ENCODE measurements around the gene CLPSL1. TPM values are rescaled to one million over a fixed set of nuclear protein-coding genes. Genes with fewer than 3 reads are reported as not detected.

Gene CLPSL1
- total and polyA plus RNA-seq, 2 of the 13 experiments (the other 11 are each of a cell fraction or from before 2014, with no cell fraction given): not detected

DNA sequence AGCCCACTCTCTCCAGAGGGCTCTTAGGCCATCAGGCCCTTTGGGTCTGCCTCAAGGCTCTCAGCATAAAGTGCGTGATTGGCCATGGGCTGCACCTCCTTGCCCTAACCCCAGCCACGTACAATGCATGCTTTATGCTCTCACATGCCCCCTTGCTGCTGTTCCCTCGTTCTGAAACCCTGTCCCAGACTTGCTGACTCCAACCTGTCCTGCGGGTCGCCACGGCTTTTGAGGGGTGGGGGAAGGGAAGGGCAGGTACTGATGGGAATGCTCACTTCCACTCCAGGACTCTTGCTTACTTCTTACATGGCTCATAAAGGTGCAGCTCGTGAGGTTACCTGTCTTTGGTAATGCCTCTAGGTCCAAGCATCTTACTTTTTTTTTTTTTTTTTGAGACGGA is 38.0 kb upstream of the CLPSL1 start (continued):
- TF ChIP-seq, protein P1, sequence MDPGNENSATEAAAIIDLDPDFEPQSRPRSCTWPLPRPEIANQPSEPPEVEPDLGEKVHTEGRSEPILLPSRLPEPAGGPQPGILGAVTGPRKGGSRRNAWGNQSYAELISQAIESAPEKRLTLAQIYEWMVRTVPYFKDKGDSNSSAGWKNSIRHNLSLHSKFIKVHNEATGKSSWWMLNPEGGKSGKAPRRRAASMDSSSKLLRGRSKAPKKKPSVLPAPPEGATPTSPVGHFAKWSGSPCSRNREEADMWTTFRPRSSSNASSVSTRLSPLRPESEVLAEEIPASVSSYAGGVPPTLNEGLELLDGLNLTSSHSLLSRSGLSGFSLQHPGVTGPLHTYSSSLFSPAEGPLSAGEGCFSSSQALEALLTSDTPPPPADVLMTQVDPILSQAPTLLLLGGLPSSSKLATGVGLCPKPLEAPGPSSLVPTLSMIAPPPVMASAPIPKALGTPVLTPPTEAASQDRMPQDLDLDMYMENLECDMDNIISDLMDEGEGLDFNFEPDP (CRISPR knock-in tag; conservative IDR thresholded peaks at IDR 0.05): no peak
- TF ChIP-seq ZNF839 (CRISPR knock-in tag; IDR thresholded peaks at IDR 0.05; ENCODE audit: borderline replicate concordance): no peak
- no peak for TF ChIP-seq PAWR (CRISPR knock-in tag; IDR thresholded peaks at IDR 0.05; ENCODE audit: borderline replicate concordance)
- TF ChIP-seq ZNF530 (CRISPR knock-in tag; IDR thresholded peaks at IDR 0.05; ENCODE audit: low read depth): no peak
- TF ChIP-seq SUZ12 (IDR thresholded peaks at IDR 0.05; ENCODE audit: low read depth, low read length): no peak
- TF ChIP-seq ZNF558 (CRISPR knock-in tag; IDR thresholded peaks at IDR 0.05; ENCODE audit: borderline replicate concordance): no peak
- no peak for TF ChIP-seq ZC3H4 (CRISPR knock-in tag; IDR thresholded peaks at IDR 0.05; ENCODE audit: borderline replicate concordance)
- TF ChIP-seq ZFP82 (CRISPR knock-in tag; IDR thresholded peaks at IDR 0.05; ENCODE audit: borderline replicate concordance): no peak
- no peak for TF ChIP-seq ZNF577 (CRISPR knock-in tag; IDR thresholded peaks at IDR 0.05; ENCODE audit: borderline replicate concordance, low read depth)
- 0 out of 2 replicates have a peak, but pooled peaks have one; percentile 56 for TF ChIP-seq NR0B2 (CRISPR knock-in tag; IDR thresholded peaks at IDR 0.05)
- TF ChIP-seq, protein P2, sequence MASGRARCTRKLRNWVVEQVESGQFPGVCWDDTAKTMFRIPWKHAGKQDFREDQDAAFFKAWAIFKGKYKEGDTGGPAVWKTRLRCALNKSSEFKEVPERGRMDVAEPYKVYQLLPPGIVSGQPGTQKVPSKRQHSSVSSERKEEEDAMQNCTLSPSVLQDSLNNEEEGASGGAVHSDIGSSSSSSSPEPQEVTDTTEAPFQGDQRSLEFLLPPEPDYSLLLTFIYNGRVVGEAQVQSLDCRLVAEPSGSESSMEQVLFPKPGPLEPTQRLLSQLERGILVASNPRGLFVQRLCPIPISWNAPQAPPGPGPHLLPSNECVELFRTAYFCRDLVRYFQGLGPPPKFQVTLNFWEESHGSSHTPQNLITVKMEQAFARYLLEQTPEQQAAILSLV (CRISPR knock-in tag; IDR thresholded peaks at IDR 0.05; ENCODE audit: borderline replicate concordance): no peak
- TF ChIP-seq ZBTB3 (CRISPR knock-in tag; IDR thresholded peaks at IDR 0.05; ENCODE audit: borderline replicate concordance, low read depth): no peak
- peak; percentile 25; the same call in 1 of the 2 replicates for TF ChIP-seq ZNF441 (CRISPR knock-in tag; IDR thresholded peaks at IDR 0.05; ENCODE audit: borderline replicate concordance)
- no peak for TF ChIP-seq IKZF1 (IDR thresholded peaks at IDR 0.05)
- TF ChIP-seq SAFB2 (CRISPR knock-in tag; IDR thresholded peaks at IDR 0.05; ENCODE audit: borderline replicate concordance, low read depth): no peak
- TF ChIP-seq FOXK1 (CRISPR knock-in tag; IDR thresholded peaks at IDR 0.05; ENCODE audit: borderline replicate concordance, low read depth): no peak
- TF ChIP-seq RBAK (CRISPR knock-in tag; IDR thresholded peaks at IDR 0.05): no peak
- TF ChIP-seq PHF21A (CRISPR knock-in tag; IDR thresholded peaks at IDR 0.05): no peak
- no peak for TF ChIP-seq ZNF615 (CRISPR knock-in tag; IDR thresholded peaks at IDR 0.05; ENCODE audit: borderline replicate concordance)
- TF ChIP-seq SIN3A (IDR thresholded peaks at IDR 0.05; ENCODE audit: borderline replicate concordance, low read depth, low read length): no peak
- TF ChIP-seq, protein P3, sequence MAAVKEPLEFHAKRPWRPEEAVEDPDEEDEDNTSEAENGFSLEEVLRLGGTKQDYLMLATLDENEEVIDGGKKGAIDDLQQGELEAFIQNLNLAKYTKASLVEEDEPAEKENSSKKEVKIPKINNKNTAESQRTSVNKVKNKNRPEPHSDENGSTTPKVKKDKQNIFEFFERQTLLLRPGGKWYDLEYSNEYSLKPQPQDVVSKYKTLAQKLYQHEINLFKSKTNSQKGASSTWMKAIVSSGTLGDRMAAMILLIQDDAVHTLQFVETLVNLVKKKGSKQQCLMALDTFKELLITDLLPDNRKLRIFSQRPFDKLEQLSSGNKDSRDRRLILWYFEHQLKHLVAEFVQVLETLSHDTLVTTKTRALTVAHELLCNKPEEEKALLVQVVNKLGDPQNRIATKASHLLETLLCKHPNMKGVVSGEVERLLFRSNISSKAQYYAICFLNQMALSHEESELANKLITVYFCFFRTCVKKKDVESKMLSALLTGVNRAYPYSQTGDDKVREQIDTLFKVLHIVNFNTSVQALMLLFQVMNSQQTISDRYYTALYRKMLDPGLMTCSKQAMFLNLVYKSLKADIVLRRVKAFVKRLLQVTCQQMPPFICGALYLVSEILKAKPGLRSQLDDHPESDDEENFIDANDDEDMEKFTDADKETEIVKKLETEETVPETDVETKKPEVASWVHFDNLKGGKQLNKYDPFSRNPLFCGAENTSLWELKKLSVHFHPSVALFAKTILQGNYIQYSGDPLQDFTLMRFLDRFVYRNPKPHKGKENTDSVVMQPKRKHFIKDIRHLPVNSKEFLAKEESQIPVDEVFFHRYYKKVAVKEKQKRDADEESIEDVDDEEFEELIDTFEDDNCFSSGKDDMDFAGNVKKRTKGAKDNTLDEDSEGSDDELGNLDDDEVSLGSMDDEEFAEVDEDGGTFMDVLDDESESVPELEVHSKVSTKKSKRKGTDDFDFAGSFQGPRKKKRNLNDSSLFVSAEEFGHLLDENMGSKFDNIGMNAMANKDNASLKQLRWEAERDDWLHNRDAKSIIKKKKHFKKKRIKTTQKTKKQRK (IDR thresholded peaks at IDR 0.05; ENCODE audit: low read length): no peak
- TF ChIP-seq MED1 (CRISPR knock-in tag; IDR thresholded peaks at IDR 0.05): no peak; the same call in 1 of the 2 replicates
- no peak; the same call in 1 of the 2 replicates for TF ChIP-seq SOX5 (CRISPR knock-in tag; IDR thresholded peaks at IDR 0.05; ENCODE audit: borderline replicate concordance)
- TF ChIP-seq TAF1 (CRISPR knock-in tag; IDR thresholded peaks at IDR 0.05): no peak
- TF ChIP-seq SIX4 (CRISPR knock-in tag; IDR thresholded peaks at IDR 0.05): no peak
- no peak for TF ChIP-seq PRMT3 (CRISPR knock-in tag; IDR thresholded peaks at IDR 0.05; ENCODE audit: borderline replicate concordance, low read depth)
